Upper lobe of right lung (tissue), 1 donor: ENCODE data around the gene ACADL. TPM values are rescaled to one million over a fixed set of nuclear protein-coding genes. Genes with fewer than 3 reads are reported as not detected.

Source experiments
- ATAC-seq: fragments of 200-7000 bp; cut with Tn5 transposase; one replicate; pipeline ENCODE4 v1.9.1; 2020; ENCODE audit warnings: mild to moderate bottlenecking, moderate library complexity
- DNase-seq: peaks from one replicate; pipeline ENCODE4 v3.0.0-alpha.2; 2020
- H3K27ac ChIP-seq: fragments of 200-600 bp; one replicate; pipeline ENCODE4 v1.8.0; 2022
- H3K27me3 ChIP-seq: fragments of 200-600 bp; one replicate; pipeline ENCODE4 v1.8.0; 2022; ENCODE audit warnings: mild to moderate bottlenecking
- H3K36me3 ChIP-seq: fragments of 200-600 bp; one replicate; pipeline ENCODE4 v1.8.0; 2022
- H3K4me1 ChIP-seq: fragments of 200-600 bp; one replicate; pipeline ENCODE4 v1.8.0; 2022
- H3K4me3 ChIP-seq: fragments of 200-600 bp; one replicate; pipeline ENCODE4 v1.8.0; 2022; ENCODE audit warnings: mild to moderate bottlenecking
- H3K9me3 ChIP-seq: fragments of 200-600 bp; one replicate; pipeline ENCODE4 v1.8.0; 2022
- intact Hi-C: fragments of 100-400 bp; cut with DNase I; formaldehyde crosslinking; loops from one replicate; pipeline ENCODE4 v1.11.0; 2022
- total RNA-seq: library from RNA; stranded (reverse); fragmentation: NEBNext Ultra II Directional; extraction: Animal tissue kit (Norgen Biotek cat#: 25700); gene quantifications from one replicate; pipeline ENCODE4 v1.2.1, GENCODE V29; 2021
- TF ChIP-seq, protein P1 (sequence below): fragments of 200-600 bp; IDR thresholded peaks from one replicate; pipeline ENCODE4 v1.8.0; 2022; ENCODE audit warnings: antibody characterized with exemption
- donor health status: DM: no; HTN: yes; CAD: no; lungs with severe emphysema.

Gene ACADL
- total RNA-seq, 1 donor from 2014 or later = 41.6 TPM

DNA sequence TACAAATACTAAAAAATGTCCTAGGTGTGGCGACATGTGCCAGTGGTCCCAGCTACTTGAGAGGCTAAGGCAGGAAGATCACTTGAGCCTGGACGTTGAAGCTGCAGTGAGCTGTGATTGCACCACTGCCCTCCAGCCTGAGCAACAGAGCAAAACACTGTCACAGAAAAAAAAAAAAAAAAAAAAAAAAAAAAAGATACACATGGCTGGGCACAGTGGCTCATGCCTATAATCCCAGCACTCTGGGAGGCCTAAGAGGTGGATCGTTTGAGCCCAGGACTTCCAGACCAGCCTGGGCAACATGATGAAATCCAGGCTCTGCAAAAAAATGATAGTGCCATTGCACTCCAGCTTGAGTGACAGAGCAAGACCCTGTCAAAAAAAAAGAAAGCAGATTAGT lies 67.7 kb downstream of the ACADL start:
- intact Hi-C loops = no loop called here
- peaks cover 5% of the 10 kb centered on the region for H3K4me1 ChIP-seq
- no peaks in the 10 kb centered on the region for H3K27me3 ChIP-seq
- TF ChIP-seq, protein P1, sequence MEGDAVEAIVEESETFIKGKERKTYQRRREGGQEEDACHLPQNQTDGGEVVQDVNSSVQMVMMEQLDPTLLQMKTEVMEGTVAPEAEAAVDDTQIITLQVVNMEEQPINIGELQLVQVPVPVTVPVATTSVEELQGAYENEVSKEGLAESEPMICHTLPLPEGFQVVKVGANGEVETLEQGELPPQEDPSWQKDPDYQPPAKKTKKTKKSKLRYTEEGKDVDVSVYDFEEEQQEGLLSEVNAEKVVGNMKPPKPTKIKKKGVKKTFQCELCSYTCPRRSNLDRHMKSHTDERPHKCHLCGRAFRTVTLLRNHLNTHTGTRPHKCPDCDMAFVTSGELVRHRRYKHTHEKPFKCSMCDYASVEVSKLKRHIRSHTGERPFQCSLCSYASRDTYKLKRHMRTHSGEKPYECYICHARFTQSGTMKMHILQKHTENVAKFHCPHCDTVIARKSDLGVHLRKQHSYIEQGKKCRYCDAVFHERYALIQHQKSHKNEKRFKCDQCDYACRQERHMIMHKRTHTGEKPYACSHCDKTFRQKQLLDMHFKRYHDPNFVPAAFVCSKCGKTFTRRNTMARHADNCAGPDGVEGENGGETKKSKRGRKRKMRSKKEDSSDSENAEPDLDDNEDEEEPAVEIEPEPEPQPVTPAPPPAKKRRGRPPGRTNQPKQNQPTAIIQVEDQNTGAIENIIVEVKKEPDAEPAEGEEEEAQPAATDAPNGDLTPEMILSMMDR = no peak
- ATAC-seq (no peak), DNase-seq (no peak)
- H3K27ac ChIP-seq = no peak overlapping the region
- H3K36me3 ChIP-seq = peaks cover 17% of the 10 kb centered on the region
- no peaks in the 10 kb centered on the region for H3K9me3 ChIP-seq
- no peak overlapping the region for H3K4me3 ChIP-seq

DNA sequence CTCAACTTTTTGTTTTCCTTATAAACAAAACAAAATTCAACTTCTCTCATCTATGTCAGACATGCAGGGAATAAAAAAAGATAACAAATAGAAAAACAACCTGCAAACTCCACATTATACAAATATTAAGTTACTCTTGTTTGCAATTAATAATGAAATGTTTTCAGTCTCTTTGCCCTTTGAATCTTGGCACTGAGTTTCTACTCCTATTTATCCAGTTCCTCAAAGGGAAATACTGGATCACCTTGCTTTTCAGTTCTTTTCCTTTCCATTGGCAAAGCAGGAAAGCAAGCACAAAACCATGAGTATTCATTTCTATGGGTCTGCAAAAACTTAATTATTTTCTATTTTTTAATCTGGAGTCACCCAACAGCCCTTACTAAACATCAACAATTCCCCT lies 77.6 kb downstream of the ACADL start:
- Histone ChIP-seq H3K36me3 (peaks cover 24% of the 10 kb centered on the region), H3K4me1 (no peaks in the 10 kb centered on the region), H3K27ac (no peak overlapping the region), H3K27me3 (no peaks in the 10 kb centered on the region), H3K9me3 (no peaks in the 10 kb centered on the region), H3K4me3 (no peak overlapping the region)
- DNase-seq (no peak), ATAC-seq (no peak)
- intact Hi-C loops = no loop called here
- TF ChIP-seq, protein P1 = no peak

Other genes with a start within 250 kb of the ACADL start
- 47.7 TPM for gene RPE, start 222.8 kb downstream of the ACADL start, total RNA-seq
- gene KANSL1L, start 54.0 kb downstream of the ACADL start, total RNA-seq = 36.3 TPM
- not detected for gene MYL1, start 89.7 kb upstream of the ACADL start, total RNA-seq